HL-60/S4 treated with retinoic acid at 250 ng/mL for 4 days and 3 days (cell line): ENCODE data around the gene TNS1.

Experiments
- in situ Hi-C: fragments of 300-500 bp; cut with MboI; formaldehyde crosslinking; loops from 2 replicates; pipeline ENCODE4 v1.7.0; 2022; ENCODE audit warnings: low sequenced_read_pairs

Gene TNS1

DNA sequence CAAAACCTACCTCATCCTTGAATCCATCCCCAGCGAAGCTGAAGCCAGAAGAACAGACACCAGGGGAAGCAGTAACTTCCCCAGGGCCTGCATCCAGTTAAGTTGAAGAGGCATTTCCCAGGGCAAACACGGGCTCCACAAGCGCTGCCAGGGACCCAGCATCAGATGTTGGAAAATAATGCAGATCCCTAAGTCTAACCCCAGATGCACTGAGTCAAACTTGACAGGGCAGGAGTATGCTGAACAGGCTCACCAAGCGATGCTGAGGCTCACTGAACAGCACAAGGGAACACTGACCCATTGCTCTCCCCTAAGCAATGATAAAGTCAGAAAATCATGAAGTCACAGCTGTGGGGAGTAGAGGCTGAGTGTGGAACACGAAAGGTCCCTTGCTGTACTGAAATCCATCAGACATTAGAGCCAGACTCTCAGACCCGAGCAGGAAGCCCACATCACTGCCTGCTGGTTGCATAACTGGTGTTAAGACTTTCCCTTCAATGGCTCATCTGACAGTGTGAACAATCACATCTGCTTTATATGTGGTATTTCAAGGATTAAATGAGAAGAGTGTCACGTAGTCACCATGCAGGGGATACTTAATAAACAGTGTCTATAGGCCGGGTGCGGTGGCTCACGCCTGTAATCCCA, 36.2 kb downstream of the TNS1 start:
- in situ Hi-C loops: no loop called here

DNA sequence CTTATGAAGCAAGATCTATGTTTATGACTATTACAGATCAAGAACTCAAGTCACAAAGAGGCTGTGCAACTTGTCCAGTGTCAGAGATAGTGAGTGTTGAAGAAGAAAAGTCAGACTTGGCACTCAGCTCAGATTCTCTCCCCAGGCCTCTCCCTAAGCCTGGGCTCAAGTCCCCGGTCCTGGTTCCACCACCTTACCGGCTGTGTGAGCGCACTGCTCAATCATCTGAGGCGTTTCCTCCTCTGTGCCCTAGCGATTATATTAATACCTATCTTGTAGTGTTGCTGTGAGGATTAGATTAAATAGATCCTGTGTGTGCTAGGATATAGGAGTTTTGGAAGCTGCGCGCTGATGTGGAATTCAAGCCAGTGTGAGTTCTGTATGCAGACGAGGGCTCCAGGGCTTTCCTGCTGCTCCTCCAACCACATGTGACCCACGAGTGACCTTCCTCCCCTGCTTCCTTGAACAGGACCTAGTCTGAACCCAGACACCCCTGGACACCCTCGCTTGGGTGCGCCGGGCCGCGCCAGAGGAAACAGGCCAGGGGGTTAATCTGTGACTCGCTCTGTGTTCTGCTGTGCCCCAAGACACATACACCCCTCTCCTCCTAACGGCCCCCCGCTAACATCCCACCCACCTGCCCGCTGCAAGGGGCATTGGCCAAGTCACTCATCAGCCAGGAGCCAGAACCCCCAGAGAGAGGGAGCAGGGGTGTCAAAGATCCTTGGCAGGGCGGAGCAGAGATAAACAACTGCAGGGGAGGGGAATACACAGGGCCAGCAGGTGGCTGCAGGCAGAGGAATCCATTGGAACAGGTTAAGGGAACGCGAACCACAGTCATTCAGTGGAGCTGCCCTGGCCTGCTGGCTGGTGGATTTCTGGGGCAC, 38.3 kb downstream of the TNS1 start:
- in situ Hi-C loops: no loop called here

DNA sequence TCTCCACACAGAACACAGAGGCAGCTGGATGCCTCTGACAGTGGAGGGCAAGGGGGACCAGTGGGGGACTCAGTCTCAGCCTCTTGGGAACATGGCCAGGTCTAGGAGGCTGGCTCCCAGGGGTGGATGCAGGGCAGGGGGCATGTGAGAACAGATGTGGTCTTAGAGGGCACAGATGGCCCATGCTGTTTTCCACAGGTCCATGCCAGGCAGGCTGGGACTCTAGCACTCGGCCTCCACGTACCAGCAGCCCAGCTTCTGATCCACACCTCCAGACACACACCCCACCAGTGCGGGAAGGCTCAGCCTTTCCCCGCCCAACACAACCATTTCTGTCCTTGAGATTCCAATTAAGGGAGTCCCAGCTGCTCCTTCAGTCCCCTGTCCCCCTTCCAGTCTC, 42.4 kb downstream of the TNS1 start:
- in situ Hi-C loops: no loop called here

DNA sequence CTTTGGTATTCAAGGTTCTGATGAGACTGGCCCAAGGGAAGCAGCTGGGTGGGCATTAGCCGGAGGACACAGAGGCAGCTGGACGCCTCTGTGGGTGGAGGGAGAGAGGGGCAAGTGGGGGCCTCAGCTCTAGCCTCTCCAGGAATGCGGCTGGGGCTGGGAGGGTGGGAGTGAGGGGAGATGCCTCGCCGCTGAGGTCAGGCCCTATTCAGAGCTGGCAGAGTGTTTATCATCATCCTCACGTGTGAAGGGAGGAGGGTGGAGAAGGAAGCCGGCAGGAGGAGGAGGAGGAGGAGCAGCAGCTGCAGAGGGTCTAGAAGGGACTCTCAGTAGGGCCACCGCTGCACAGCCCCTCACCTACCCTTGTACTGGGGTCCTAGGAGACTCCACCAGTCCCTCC, 43.1 kb downstream of the TNS1 start:
- in situ Hi-C loops: no loop called here

DNA sequence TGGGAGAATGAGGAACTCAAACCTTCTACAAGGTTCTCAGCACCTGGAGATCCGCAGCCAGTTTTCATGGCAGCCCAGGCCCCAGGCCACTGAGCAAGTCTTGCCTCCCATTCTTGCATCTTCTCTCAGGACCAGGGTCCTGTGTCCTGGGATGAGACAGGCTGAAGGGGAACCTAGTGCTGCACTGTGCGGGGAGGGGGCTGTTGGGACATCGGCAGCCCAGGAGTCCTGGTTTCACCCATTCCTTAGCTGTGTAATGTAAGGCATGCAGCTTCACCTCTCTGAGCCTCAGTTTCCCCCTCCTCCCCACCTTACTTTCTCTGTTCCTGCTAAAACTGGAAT, 43.9 kb downstream of the TNS1 start:
- in situ Hi-C loops: no loop called here

DNA sequence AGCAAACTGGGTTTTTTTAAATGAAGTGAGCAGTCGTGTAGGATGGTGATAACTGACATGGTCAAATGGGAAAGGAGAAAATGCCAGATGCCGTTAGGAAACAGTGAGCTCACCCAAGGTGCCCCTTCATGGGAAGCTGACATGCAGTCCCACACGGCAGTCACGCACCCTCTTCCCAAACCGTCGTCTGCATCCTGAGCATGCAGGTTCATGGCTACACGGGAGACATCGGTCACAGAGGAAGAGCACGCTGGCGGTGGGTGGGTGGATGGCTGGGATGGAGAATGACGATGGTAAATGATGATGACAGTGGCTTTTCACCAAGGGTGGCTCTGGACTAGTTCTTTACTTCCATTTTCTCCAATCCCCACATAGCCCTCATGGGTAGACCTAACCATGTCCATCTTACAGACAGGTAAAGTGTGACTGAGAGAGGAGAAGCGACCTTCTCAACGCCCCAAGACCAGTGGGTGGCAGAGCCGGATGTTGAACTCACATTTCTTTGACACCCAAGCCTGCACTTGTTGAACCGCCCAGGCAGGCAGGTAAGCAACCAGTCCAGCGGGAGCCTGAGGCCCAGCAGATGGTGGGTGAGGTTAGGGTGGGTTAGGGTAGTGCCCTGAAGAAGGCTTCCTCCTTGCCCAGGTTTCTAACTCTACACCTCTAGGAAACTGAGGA, 44.5 kb downstream of the TNS1 start:
- in situ Hi-C loops: no loop called here

DNA sequence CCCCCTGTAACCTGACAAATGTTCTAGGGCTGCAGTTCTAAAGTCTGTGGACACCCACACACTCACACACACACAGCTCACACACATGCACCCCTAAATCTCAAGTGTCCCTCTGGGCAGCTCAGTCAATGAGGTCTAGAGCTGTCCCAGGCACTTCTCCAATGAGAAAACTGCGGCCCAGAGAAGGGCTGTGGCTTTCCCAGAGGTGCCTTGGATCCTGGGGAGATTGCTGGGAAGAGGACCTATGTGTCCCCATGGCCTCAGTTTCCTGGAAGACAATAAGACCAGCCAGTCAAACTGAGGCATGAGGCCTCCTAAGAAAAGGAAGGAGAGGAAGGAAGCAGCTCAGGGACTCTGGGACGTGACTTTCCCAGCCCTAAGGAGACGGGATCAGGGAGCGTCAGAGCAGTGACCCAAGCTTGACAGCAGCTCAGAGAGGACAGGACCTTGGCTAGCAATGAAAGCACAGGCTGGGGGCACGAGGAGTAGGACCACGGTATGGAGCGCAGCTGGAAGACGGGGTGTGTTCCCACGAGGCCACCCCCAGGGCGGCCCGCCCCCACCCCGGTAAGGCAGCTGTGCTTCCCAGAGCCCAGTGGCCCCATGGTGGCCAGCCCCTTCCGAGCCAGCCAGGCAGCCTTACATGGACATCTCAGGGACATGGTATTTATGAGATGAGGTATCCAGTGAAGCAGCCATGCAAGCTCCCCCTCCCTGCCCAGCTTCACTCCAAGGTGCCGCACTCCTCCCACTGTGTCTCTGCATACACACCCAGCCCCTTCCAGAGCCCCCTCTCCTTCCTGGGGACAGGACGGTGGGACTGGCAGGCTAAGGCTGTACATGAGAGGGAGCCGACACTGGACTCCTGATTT, 46.0 kb downstream of the TNS1 start:
- in situ Hi-C loops: no loop called here

DNA sequence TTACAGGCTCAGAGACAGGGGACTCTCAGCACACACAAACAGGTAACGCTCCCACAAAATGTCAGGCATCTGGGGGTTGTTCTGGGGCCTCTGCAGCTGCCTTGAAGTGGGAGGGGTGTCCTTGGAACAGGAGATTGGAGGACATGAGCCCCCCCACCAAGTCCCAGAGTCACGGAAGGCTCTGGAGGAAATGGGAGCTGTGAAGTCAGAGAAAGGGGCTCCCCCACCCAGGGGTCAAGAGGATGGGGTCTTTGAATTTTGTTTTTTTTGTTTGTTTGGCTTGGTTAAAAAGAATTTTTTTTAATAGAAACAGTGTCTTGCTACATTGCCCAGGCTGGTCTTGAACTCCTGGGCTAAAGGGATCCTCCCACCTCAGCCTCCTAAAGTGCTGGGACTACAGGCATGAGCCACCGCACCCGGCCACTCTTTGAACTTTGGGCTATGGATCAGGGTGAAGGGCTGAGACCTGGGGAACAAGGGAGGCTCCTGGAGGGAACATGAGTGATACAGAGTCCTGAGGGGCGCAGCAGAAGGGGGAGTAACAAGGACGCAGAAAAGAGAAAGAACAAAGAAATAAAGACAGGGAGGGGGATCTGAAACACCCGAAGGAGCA, 46.8 kb downstream of the TNS1 start:
- in situ Hi-C loops: no loop called here

DNA sequence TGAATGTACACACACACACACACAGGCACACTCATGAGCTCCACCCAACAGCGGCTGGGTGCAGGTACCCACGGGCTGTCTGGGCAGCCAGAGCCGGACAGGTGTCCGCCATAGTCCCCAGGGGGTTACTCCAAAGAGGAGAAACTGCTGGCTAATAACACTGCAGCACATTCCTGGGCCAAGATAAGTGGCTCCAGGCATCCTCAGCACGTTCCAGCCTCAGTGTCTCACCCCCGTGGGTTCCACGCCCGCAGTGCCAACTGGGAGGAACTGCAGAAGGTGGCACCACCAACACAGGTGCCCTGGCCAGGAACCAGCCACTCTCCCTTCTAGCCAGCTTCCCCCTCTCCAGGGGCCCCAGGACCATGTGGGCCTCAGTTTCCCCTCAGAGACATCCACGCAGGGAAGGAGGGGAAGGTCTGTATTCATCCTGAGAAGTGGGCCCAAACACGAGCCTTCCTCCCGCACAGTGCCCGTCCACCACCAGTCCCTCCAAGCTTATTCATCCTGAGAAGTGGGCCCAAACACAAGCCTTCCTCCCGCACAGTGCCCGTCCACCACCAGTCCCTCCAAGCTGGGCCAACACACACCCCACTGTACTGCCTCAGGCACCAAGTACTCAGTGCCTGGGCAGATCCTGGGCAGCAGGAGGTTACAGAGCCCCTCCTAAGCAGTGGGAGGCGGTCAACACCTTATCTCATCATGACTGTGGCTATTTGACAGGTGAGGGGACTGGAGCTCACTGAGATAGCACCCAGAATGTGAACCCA, 47.6 kb downstream of the TNS1 start:
- in situ Hi-C loops: no loop called here

DNA sequence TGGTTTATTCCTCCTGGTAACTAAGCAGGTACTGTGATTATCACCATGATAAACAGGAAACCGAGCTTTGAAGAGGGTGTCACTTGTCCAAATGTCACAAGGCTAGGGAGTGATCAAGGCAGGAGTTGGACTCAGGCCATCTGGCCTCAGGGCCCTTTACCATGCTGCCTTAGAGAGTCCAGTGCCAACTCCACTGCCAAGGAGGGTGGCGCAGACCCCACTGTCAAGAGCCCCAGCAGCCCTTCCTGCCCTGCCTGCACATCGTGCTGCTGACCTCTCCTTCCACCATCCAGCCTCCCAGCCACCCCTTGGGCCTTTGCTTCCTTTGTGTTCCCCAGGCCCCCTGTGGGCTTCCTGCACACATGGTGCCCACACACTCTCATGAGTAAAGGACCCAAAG, 48.3 kb downstream of the TNS1 start:
- in situ Hi-C loops: no loop called here

DNA sequence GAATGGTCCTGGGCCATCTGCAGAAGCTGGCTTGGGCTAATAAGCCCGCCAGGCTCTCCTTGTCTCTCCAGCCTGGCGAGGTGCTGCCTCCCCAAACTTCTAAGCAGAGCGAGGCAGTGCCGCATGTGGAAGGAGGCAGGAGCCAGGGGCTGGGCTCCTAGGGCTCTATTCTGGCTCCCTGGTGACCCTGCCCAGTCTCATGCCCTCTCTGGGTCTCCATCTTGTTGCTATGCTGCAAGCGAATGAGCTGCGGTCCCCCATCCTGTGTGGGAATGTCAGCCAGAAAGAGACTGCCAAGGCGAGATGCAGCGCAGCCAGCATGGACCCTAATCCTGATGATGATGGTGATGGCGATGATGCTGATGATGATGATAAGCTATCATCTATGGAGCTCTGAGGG, 48.7 kb downstream of the TNS1 start:
- in situ Hi-C loops: no loop called here

DNA sequence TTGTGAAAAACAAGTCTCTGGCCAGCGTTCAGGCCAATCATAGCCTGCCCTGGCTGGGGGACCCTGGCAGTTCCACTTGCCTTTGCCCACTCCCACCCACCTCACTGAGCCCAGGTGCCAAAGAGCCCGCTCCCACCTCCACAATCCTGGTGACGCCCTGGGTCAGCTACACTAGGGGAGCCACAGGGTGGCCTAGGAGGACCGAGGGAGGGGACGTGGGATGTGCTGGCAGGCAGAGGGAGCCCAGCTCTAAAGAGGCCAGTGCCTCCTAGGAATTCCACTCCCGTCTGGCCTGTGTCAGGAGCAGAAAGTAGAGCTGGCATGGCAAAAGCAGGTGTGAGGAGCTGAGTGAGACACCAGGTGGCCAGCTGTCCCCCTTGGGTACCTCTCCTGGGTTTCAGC, 49.3 kb downstream of the TNS1 start:
- in situ Hi-C loops: no loop called here

DNA sequence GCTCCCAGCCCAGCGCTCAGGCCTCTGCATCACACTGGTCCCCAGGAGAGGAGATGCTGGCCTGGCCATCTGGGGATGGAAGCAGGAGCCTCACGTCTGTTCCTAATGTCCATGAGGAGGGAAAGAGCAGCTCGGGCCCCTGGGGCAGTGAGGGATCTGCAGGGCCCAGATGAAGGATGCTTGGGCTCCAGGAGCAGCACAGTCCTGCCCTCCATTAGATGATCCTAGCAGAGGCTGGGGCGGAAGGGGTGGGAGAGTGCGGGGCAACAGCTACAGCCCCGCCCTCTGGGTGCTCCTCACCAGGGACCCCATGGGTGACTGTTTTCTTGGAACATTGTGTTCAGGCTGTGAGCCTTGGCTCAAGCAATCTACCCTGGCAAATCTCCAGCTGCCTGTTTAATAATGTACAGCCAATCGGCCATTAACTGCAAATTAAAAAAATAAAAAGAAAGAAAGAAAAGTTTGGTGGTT, 49.7 kb downstream of the TNS1 start:
- in situ Hi-C loops: no loop called here

DNA sequence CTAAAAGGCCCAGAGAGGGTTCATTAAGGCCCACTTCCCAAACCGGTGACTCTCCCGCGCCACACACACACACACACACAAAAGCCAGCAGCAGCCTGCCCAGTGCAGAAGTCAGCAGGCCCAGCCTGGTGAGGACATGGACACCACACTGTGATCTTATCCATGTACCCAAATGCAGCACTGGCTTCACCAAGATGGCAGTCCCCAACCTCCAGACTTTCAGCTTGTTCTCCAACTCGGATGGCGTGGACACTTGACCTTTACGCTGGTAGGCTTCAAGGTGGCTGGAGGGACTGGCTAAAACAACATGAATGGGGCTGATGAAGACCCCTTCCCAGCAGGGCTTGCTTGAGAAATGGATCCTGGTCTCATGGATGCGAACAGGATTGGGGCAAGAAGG, 50.4 kb downstream of the TNS1 start:
- in situ Hi-C loops: no loop called here

DNA sequence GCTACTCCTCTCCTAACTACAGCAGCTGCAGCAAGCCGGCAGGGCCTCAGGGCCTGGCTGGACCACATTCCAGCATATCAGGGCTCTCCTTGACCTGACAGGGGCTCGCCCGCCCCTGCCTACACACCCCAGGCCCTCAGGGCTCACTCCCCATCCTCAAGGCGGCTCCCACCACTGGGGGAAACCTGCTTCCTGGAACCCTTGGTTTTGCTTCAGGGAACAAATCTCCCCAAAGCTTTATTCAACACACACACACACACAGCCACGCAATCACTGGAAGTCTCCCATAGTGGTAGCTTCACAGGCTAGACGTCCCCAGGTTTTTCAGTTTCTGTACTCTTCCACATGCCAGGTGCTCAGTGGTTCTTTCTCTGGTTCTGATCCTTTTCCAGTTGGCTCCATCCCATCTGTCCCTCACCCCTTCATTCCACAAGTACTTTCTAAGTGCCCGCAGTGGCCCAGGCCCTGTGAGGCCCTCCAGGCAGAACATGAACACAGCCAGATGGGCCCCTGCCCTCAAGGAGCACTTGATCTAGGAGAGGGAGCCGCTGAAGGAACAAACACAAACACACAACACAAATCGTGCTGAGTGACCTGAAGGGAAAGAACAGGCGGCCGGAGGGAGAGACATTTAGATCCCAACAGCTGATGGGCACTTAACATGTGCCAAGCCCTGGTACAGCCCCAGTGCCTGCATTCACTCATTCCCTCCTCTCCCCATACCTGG, 51.1 kb downstream of the TNS1 start:
- in situ Hi-C loops: no loop called here

DNA sequence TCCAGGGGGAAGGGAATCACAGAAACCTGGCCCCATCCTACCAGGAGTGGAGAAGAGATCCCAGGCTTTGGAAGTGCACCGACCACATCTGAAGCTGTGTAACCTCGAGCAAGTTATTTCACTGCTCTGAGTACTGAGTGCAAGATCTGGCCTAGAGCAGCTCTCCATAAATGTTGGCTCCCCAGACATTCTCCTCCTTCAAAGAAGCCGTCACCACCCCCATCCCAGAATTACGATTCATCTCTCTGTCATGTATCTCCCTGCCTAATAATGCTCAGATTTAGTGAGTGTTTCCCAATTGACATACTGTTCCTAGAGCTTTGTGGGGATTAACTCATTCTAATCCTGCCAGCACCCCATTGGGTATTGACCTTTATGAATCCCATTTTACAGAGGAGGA, 51.7 kb downstream of the TNS1 start:
- in situ Hi-C loops: no loop called here

DNA sequence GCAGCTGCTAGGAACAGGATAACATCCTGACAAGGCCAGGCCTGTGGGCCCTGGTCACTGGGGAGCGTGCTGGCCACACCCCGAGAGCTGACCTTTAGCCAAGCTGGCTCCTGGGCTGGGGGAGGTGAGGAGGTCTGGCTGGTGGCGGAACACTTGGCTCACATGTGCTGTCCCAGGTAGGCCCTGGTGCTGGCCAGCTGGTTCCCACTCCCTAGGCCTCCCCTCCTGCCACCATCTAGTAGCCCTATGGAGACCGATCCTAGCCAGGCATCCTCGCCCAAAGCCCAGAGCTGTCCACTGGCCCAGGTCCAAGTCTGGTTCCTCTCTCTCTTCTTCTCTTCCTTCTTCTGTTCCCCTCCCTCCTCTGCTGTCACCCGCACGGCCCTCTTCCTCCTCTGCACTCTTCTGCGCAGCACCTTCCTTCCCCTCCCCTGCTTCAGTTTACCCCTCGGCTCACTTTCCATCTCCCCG, 52.4 kb downstream of the TNS1 start:
- in situ Hi-C loops: no loop called here

DNA sequence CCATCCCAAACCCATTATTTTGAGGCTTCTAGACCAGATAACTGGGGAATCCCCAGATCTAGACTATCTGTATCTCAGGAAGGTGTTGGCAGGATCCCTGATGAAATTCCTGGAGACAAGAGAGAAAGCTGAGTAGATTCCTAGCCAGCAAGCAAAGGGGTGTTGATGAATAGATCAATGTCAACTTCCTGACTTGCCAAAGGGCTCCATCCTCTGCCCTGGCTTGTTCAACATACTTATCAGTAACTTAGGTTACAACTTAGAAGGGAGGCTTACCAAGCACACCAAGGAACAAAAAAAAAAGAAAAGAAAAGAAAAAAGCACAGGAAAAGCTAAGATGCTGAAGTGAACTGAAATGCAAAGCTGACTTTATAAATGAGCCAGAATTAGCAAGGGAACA, 53.3 kb downstream of the TNS1 start:
- in situ Hi-C loops: no loop called here

DNA sequence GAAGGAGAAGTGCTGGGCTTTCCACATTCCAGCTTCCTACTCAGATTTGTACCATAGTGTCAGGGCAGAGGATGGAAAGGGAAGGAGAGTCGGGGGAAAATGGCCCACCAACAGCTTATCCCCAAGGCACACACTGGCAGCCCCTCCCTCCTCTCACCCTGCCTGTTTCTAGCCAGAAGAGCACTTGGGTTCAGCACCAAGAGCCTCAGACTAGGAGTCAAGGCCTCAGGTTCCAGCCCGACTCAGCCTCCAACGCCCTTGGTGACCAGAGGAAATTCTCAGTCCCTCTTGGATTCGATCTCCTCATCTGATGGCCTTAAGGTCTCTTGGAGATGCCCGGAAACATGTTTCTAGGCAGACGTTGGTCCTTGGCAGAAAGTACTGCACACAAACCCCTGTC, 53.9 kb downstream of the TNS1 start:
- in situ Hi-C loops: no loop called here
